ENCODE results near the gene ID2. TPM values are rescaled to one million over a fixed set of nuclear protein-coding genes. Genes with fewer than 3 reads are reported as not detected.

Gene ID2
- total RNA-seq, 1 experiment from 2014 or later = 249 TPM

DNA sequence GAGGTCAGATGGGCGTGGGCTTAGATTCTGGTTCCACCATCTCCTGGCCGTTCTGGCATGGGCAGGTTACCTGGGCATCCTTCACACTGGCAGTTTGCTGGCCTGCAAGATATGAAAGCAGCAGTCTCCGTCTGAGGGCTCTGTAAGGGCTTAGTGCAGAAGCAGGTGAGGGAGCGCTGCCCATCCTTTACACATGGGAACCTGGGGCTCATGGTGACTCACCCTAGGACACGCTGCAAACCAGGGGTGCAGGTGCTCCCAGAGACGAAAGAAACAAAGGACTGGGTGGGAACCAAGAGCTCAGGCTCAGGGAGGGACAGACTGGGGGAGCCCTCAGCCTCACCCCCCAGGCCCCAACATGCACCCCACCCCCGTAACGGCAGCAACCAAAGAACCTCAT lies 10.7 kb upstream of the ID2 start:
- ChIA-PET CTCF (no interaction called here), POLR2A (ENCODE audit: low non-redundant PET) (no interaction called here)

DNA sequence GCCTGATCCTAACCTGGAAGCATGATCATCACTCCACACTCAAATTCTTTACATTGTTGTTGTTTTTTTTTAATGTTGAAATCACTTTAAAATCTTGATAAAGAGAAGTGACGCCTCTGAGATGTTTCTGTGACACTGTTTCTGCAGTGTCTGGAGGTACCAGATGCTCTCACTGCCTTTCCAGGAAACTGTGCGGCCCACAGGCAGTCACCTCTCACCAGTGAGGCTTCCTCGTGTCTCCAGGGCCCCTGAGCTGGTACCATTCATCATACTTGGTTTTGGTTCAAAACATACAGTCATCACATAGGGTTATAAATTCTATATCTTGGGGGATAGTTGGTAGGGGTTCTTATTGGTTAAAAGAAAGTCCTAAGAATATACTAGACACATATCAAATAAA lies 10.1 kb upstream of the ID2 start:
- no peak overlapping the region for H3K27ac ChIP-seq (ENCODE audit: low read depth, low read length, poor library complexity, severe bottlenecking)
- intact Hi-C loops (cut with micrococcal nuclease; ENCODE audit: unreplicated experiment) = no loop called here
- no peak for TF ChIP-seq EZH2 (IDR thresholded peaks at IDR 0.05; ENCODE audit: borderline replicate concordance, low read depth, low read length, poor library complexity, severe bottlenecking)
- TF ChIP-seq, protein P1, sequence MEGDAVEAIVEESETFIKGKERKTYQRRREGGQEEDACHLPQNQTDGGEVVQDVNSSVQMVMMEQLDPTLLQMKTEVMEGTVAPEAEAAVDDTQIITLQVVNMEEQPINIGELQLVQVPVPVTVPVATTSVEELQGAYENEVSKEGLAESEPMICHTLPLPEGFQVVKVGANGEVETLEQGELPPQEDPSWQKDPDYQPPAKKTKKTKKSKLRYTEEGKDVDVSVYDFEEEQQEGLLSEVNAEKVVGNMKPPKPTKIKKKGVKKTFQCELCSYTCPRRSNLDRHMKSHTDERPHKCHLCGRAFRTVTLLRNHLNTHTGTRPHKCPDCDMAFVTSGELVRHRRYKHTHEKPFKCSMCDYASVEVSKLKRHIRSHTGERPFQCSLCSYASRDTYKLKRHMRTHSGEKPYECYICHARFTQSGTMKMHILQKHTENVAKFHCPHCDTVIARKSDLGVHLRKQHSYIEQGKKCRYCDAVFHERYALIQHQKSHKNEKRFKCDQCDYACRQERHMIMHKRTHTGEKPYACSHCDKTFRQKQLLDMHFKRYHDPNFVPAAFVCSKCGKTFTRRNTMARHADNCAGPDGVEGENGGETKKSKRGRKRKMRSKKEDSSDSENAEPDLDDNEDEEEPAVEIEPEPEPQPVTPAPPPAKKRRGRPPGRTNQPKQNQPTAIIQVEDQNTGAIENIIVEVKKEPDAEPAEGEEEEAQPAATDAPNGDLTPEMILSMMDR (conservative IDR thresholded peaks at IDR 0.05; ENCODE audit: low read depth, low read length) = no peak
- no peaks in the 10 kb centered on the region for H3K27me3 ChIP-seq (replicated peaks; ENCODE audit: insufficient read depth, low read depth, low read length, poor library complexity)
- peaks cover 3% of the 10 kb centered on the region for H3K4me1 ChIP-seq (ENCODE audit: insufficient read depth, low read length, poor library complexity, severe bottlenecking)
- no peak overlapping the region for H3K4me3 ChIP-seq (ENCODE audit: low read depth, low read length, poor library complexity, severe bottlenecking)
- POLR2A ChIA-PET (ENCODE audit: low non-redundant PET) = no interaction called here
- DNase-seq (ENCODE audit: low spot score) = no peak
- H3K9me3 ChIP-seq (ENCODE audit: low read depth, low read length, poor library complexity, severe bottlenecking) = peaks cover 5% of the 10 kb centered on the region
- no peaks in the 10 kb centered on the region for H3K36me3 ChIP-seq (ENCODE audit: insufficient read depth, low read length, poor library complexity, severe bottlenecking)
- CTCF ChIA-PET = no interaction called here
- BruUV-seq (replicated peaks) = no TSS peak

More for the DNA sequence above, 10.7 kb upstream of the ID2 start:
- no TSS peak for BruUV-seq (replicated peaks)
- Histone ChIP-seq H3K27ac (ENCODE audit: low read depth, low read length, poor library complexity, severe bottlenecking) (no peak overlapping the region), H3K36me3 (ENCODE audit: insufficient read depth, low read length, poor library complexity, severe bottlenecking) (no peaks in the 10 kb centered on the region), H3K27me3 (replicated peaks; ENCODE audit: insufficient read depth, low read depth, low read length, poor library complexity) (no peaks in the 10 kb centered on the region), H3K9me3 (ENCODE audit: low read depth, low read length, poor library complexity, severe bottlenecking) (peaks cover 5% of the 10 kb centered on the region), H3K4me1 (ENCODE audit: insufficient read depth, low read length, poor library complexity, severe bottlenecking) (no peaks in the 10 kb centered on the region), H3K4me3 (ENCODE audit: low read depth, low read length, poor library complexity, severe bottlenecking) (no peak overlapping the region)
- no peak for DNase-seq (ENCODE audit: low spot score)
- intact Hi-C loops (cut with micrococcal nuclease; ENCODE audit: unreplicated experiment) = no loop called here
- no peak for TF ChIP-seq EZH2 (IDR thresholded peaks at IDR 0.05; ENCODE audit: borderline replicate concordance, low read depth, low read length, poor library complexity, severe bottlenecking)
- TF ChIP-seq, protein P1 (conservative IDR thresholded peaks at IDR 0.05; ENCODE audit: low read depth, low read length) = no peak

DNA sequence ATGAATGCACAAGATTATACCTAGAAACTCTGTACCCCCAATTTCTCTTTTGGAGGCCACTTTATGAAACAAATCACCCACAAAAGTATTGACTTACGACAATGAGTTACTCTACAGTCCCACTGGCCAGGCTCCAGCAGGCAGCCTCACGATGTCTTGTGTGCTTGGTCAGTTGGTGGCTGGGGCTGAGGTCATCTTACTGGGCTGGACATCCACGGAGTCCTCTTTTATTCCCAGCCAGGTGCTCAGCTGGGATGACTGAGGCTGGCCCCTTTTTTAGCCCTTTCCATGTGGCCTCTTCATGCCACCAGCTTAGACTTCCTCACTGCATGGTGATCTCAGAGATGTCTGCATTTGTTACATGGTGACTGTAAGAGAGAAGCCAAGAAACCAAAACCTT lies 8.9 kb upstream of the ID2 start:
- Histone ChIP-seq H3K36me3 (ENCODE audit: insufficient read depth, low read length, poor library complexity, severe bottlenecking) (no peaks in the 10 kb centered on the region), H3K4me3 (ENCODE audit: low read depth, low read length, poor library complexity, severe bottlenecking) (no peak overlapping the region), H3K9me3 (ENCODE audit: low read depth, low read length, poor library complexity, severe bottlenecking) (peaks cover 5% of the 10 kb centered on the region), H3K4me1 (ENCODE audit: insufficient read depth, low read length, poor library complexity, severe bottlenecking) (peaks cover 14% of the 10 kb centered on the region), H3K27ac (ENCODE audit: low read depth, low read length, poor library complexity, severe bottlenecking) (no peak overlapping the region), H3K27me3 (replicated peaks; ENCODE audit: insufficient read depth, low read depth, low read length, poor library complexity) (no peaks in the 10 kb centered on the region)
- DNase-seq (ENCODE audit: low spot score) = no peak
- no TSS peak for BruUV-seq (replicated peaks)
- intact Hi-C loops (cut with micrococcal nuclease; ENCODE audit: unreplicated experiment) = no loop called here
- ChIA-PET POLR2A (ENCODE audit: low non-redundant PET) (no interaction called here), CTCF (interaction anchor here (0.6 kb wide), 1 partner anchor 655 kb away, joined by 3 read pairs; no protein-coding TSS in a partner anchor)
- TF ChIP-seq, protein P1 (conservative IDR thresholded peaks at IDR 0.05; ENCODE audit: low read depth, low read length) = no peak
- TF ChIP-seq EZH2 (IDR thresholded peaks at IDR 0.05; ENCODE audit: borderline replicate concordance, low read depth, low read length, poor library complexity, severe bottlenecking) = no peak
